OCI-LY1 (cell line): ENCODE results near the gene BCS1L.

Source experiments
- H2AFZ ChIP-seq: fragments of 200-600 bp; sonication (generic), shearing (Covaris generic); 2 replicates; pipeline ENCODE4 v1.6.0; 2014; ENCODE audit warnings: antibody characterized with exemption, mild to moderate bottlenecking, low read length
- H3F3A ChIP-seq: fragments of 200-600 bp; sonication (generic), shearing (Covaris generic); 2 replicates; pipeline ENCODE4 v1.6.0; 2014; ENCODE audit warnings: mild to moderate bottlenecking, antibody characterized with exemption, low read length, moderate library complexity; ENCODE audit not compliant: insufficient read depth
- H3K27ac ChIP-seq: fragments of 200-600 bp; sonication (generic); 2 replicates; pipeline ENCODE4 v1.5.1; 2014; ENCODE audit warnings: low read length, mixed run types, mild to moderate bottlenecking, low read depth; ENCODE audit not compliant: poor library complexity, severe bottlenecking
- H3K27me3 ChIP-seq: fragments of 200-600 bp; sonication (generic); 2 replicates; pipeline ENCODE4 v1.6.0; 2014; ENCODE audit warnings: antibody characterized with exemption, mild to moderate bottlenecking, low read length, moderate library complexity; ENCODE audit not compliant: insufficient read depth
- H3K36me3 ChIP-seq: fragments of 200-600 bp; sonication (generic); 2 replicates; pipeline ENCODE4 v1.6.1; 2014; ENCODE audit warnings: mild to moderate bottlenecking, antibody characterized with exemption, low read length, moderate library complexity, mixed read lengths; ENCODE audit not compliant: insufficient read depth
- H3K4me1 ChIP-seq: fragments of 200-600 bp; sonication (generic); 2 replicates; pipeline ENCODE4 v1.5.1; 2014; ENCODE audit warnings: mild to moderate bottlenecking, low read length, moderate library complexity; ENCODE audit not compliant: insufficient read depth, severe bottlenecking
- H3K4me2 ChIP-seq: fragments of 200-600 bp; sonication (generic), shearing (Covaris generic); 2 replicates; pipeline ENCODE4 v1.6.1; 2014; ENCODE audit warnings: low read length
- H3K4me3 ChIP-seq: fragments of 200-600 bp; sonication (generic); 2 replicates; pipeline ENCODE4 v1.5.1; 2014; ENCODE audit warnings: low read length, low read depth, mild to moderate bottlenecking, mixed read lengths; ENCODE audit not compliant: poor library complexity, severe bottlenecking
- H3K79me2 ChIP-seq: fragments of 200-600 bp; shearing (Covaris generic); 2 replicates; pipeline ENCODE4 v1.6.1; 2016; ENCODE audit warnings: mixed run types, low read length, mixed read lengths; ENCODE audit not compliant: insufficient read depth
- H3K9ac ChIP-seq: fragments of 200-600 bp; sonication (generic), shearing (Covaris generic); 2 replicates; pipeline ENCODE4 v1.6.1; 2014; ENCODE audit warnings: mild to moderate bottlenecking, low read length, mixed read lengths
- H3K9me2 ChIP-seq: fragments of 200-600 bp; sonication (generic), shearing (Covaris generic); 2 replicates; pipeline ENCODE4 v1.6.1; 2014; ENCODE audit warnings: low read depth, mild to moderate bottlenecking, low read length, mixed read lengths
- H3K9me3 ChIP-seq: fragments of 200-600 bp; shearing (Covaris generic); 2 replicates; pipeline ENCODE4 v1.6.1; 2014; ENCODE audit warnings: low read length, mixed read lengths
- H4K20me1 ChIP-seq: fragments of 200-600 bp; sonication (generic), shearing (Covaris generic); 2 replicates; pipeline ENCODE4 v1.6.0; 2016; ENCODE audit warnings: mild to moderate bottlenecking, low read length; ENCODE audit not compliant: insufficient read depth
- EZH2 ChIP-seq: fragments of 200-600 bp; sonication (generic), shearing (Covaris generic); IDR thresholded peaks from 2 replicates; pipeline ENCODE4 v1.8.0; 2017; ENCODE audit warnings: borderline replicate concordance, mixed run types, mild to moderate bottlenecking, antibody characterized with exemption, low read length, moderate library complexity, mixed read lengths
- TF ChIP-seq, protein P1 (sequence below): fragments of 200-600 bp; sonication (generic), shearing (Covaris generic); IDR thresholded peaks from 2 replicates; pipeline ENCODE4 v1.5.1; 2017; ENCODE audit warnings: mild to moderate bottlenecking, antibody characterized with exemption, low read length, moderate library complexity, mixed read lengths

The BCS1L gene

DNA sequence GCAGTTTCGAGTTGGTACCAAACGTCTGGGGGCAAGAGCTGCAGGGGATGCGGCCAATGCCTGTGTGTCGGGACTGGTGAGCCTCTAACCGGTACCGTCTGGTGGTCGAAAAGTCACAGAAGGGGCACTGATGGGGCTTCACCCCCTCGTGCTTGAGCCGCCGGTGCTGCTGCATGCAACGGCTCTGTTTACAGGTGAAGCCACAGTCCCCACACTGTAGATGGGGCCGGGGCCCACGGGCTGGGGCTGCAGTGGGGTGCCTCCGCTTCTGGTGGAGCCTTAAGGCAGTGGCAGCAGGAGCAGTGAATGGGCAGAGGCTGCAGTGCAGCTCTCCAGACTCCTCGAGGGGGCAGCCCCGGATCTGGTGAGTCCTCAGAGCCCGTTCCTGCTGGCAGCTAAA lies 16.7 kb upstream of the BCS1L start:
- Histone ChIP-seq H3K36me3 (peaks cover 94% of the 10 kb centered on the region), H3K27me3 (no peaks in the 10 kb centered on the region), H3K79me2 (no peaks in the 10 kb centered on the region), H3K9me2 (no peaks in the 10 kb centered on the region), H3K27ac (no peak overlapping the region), H3K4me3 (no peak overlapping the region), H3F3A (no peaks in the 10 kb centered on the region), H4K20me1 (no peaks in the 10 kb centered on the region), H3K4me2 (no peak overlapping the region), H3K9ac (no peak overlapping the region), H2AFZ (no peak overlapping the region), H3K4me1 (no peaks in the 10 kb centered on the region), H3K9me3 (no peaks in the 10 kb centered on the region)
- TF ChIP-seq, protein P1, sequence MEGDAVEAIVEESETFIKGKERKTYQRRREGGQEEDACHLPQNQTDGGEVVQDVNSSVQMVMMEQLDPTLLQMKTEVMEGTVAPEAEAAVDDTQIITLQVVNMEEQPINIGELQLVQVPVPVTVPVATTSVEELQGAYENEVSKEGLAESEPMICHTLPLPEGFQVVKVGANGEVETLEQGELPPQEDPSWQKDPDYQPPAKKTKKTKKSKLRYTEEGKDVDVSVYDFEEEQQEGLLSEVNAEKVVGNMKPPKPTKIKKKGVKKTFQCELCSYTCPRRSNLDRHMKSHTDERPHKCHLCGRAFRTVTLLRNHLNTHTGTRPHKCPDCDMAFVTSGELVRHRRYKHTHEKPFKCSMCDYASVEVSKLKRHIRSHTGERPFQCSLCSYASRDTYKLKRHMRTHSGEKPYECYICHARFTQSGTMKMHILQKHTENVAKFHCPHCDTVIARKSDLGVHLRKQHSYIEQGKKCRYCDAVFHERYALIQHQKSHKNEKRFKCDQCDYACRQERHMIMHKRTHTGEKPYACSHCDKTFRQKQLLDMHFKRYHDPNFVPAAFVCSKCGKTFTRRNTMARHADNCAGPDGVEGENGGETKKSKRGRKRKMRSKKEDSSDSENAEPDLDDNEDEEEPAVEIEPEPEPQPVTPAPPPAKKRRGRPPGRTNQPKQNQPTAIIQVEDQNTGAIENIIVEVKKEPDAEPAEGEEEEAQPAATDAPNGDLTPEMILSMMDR = no peak
- no peak for TF ChIP-seq EZH2

DNA sequence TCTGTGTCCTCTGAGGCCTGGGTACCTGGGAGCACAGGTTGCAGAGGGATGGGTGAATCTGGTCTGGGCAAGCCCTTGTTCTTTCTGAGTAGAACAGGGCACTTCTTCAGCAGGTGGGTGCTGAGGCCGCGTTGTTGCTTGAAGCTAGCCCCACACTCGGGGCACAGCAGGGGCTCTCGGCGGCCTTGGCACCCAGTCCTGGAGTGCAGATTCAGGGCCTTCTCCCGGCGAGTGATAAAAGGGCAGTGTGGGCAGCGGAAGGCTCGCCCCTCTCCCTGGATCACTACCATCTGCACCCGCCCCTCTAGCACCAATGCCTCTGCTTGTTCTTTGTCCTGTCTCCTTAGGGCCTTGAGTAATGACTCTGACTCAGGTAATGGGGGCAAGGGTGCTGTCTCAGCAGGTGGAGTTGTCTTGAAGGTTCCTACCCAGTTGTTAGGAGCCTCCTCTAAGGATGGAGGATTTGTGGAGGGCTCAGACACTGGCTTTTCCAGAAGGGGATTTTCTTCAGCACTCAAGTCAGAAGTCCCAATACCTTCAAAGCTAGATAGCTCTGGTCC lies 15.7 kb upstream of the BCS1L start:
- H2AFZ ChIP-seq = no peak overlapping the region
- no peaks in the 10 kb centered on the region for H3K27me3 ChIP-seq
- H3K4me3 ChIP-seq = no peak overlapping the region
- no peaks in the 10 kb centered on the region for H3K9me3 ChIP-seq
- H3K9me2 ChIP-seq = no peaks in the 10 kb centered on the region
- no peak overlapping the region for H3K27ac ChIP-seq
- no peaks in the 10 kb centered on the region for H3K79me2 ChIP-seq
- H3K4me2 ChIP-seq = no peak overlapping the region
- no peaks in the 10 kb centered on the region for H3K4me1 ChIP-seq
- H3K9ac ChIP-seq = no peak overlapping the region
- peaks cover 94% of the 10 kb centered on the region for H3K36me3 ChIP-seq
- no peaks in the 10 kb centered on the region for H3F3A ChIP-seq
- TF ChIP-seq, protein P1 = no peak
- no peak for TF ChIP-seq EZH2
- H4K20me1 ChIP-seq = no peaks in the 10 kb centered on the region

DNA sequence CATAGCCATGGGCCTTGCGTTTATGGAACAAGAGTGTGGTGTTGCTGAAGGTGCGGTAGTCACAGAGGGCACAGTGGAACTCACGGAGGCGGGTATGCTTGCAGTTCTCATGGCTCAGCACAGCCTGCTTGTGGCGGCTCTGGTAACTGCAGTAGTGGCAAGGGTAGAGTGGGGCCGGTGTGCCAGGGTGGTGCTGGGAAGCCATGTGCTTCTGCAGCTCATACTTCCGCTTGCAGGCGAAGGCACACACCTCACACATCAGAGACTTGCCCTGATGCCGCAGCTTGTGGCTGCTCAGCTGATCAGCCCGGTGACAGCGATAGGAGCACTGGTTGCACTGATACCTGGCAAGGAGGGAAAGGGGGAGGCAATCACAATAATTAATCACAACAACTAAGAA lies 14.8 kb upstream of the BCS1L start:
- Histone ChIP-seq H3K4me2 (no peak overlapping the region), H3F3A (no peaks in the 10 kb centered on the region), H3K79me2 (no peaks in the 10 kb centered on the region), H2AFZ (no peak overlapping the region), H3K36me3 (peaks cover 96% of the 10 kb centered on the region), H3K9ac (no peak overlapping the region), H3K27me3 (no peaks in the 10 kb centered on the region), H3K4me3 (no peak overlapping the region), H3K9me2 (no peaks in the 10 kb centered on the region), H3K27ac (no peak overlapping the region), H3K9me3 (no peaks in the 10 kb centered on the region), H4K20me1 (no peaks in the 10 kb centered on the region), H3K4me1 (no peaks in the 10 kb centered on the region)
- TF ChIP-seq, protein P1 = no peak
- TF ChIP-seq EZH2 = no peak
